PC-3 (cell line): ENCODE measurements around the gene PRSS16. TPM values are rescaled to one million over a fixed set of nuclear protein-coding genes. Genes with fewer than 3 reads are reported as not detected.

Experiments used
- ATAC-seq: fragments of 200-7000 bp; cut with Tn5 transposase; 2 replicates; pipeline ENCODE4 v1.9.1; 2020; ENCODE audit warnings: mild to moderate bottlenecking, moderate library complexity
- BruUV-seq: library from RNA; stranded (reverse); fragments of 400-500 nt; replicated peaks from 2 replicates; lab custom pipeline; 2021; lab: Mats Ljungman, UMichigan
- CTCF ChIA-PET: fragments of 300-600 bp; sonication (Branson Sonifier 250); formaldehyde crosslinking; loops from one replicate; lab custom pipeline; 2022; ENCODE audit warnings: antibody characterized with exemption; lab: Charles Lee
- POLR2A ChIA-PET: fragments of 300-600 bp; sonication (Branson Sonifier 250); formaldehyde crosslinking; loops from one replicate; lab custom pipeline; 2022; ENCODE audit warnings: antibody characterized with exemption; ENCODE audit not compliant: unreplicated experiment; lab: Charles Lee
- DNase-seq: peaks from one replicate; pipeline ENCODE4 v3.0.0-alpha.2; 2015
- H2AFZ ChIP-seq: fragments of 300-600 bp; sonication (generic); 2 replicates; pipeline ENCODE4 v1.6.0; 2016; ENCODE audit warnings: antibody characterized with exemption, low read length
- H3F3A ChIP-seq: fragments of 300-600 bp; sonication (generic); one replicate; pipeline ENCODE4 v1.6.0; 2017; ENCODE audit warnings: antibody characterized with exemption, low read length, control low read depth, mild to moderate bottlenecking; ENCODE audit not compliant: unreplicated experiment
- H3K27ac ChIP-seq: fragments of 300-600 bp; sonication (generic); 2 replicates; pipeline ENCODE4 v1.5.1; 2016; ENCODE audit warnings: mild to moderate bottlenecking, low read length
- H3K27me3 ChIP-seq: fragments of 300-600 bp; sonication (generic); 2 replicates; pipeline ENCODE4 v1.6.1; 2016; ENCODE audit warnings: low read length, mixed read lengths
- H3K36me3 ChIP-seq: fragments of 300-600 bp; sonication (generic); 2 replicates; pipeline ENCODE4 v1.6.1; 2016; ENCODE audit warnings: low read depth, mixed run types, low read length, mixed read lengths
- H3K4me1 ChIP-seq: fragments of 300-600 bp; sonication (generic); 2 replicates; pipeline ENCODE4 v1.5.1; 2016; ENCODE audit warnings: low read length; ENCODE audit not compliant: insufficient read depth
- H3K4me2 ChIP-seq: fragments of 300-600 bp; sonication (generic); 2 replicates; pipeline ENCODE4 v1.6.0; 2016; ENCODE audit warnings: low read length
- H3K4me3 ChIP-seq: fragments of 300-600 bp; sonication (generic); 2 replicates; pipeline ENCODE4 v1.5.1; 2016; ENCODE audit warnings: mild to moderate bottlenecking, low read length, mixed read lengths
- H3K79me2 ChIP-seq: fragments of 300-600 bp; sonication (generic); 2 replicates; pipeline ENCODE4 v1.6.1; 2017; ENCODE audit warnings: low read length, mixed read lengths
- H3K9ac ChIP-seq: fragments of 300-600 bp; sonication (generic); 2 replicates; pipeline ENCODE4 v1.6.0; 2016; ENCODE audit warnings: mild to moderate bottlenecking, low read length
- H3K9me2 ChIP-seq: fragments of 300-600 bp; sonication (generic); replicated peaks from 2 replicates; pipeline ENCODE4 v1.6.1; 2016; ENCODE audit warnings: mixed run types, low read length, mixed read lengths
- H3K9me3 ChIP-seq: fragments of 300-600 bp; sonication (generic); 2 replicates; pipeline ENCODE4 v1.6.1; 2016; ENCODE audit warnings: low read length, mixed read lengths
- H4K20me1 ChIP-seq: fragments of 300-600 bp; sonication (generic); 2 replicates; pipeline ENCODE4 v1.6.1; 2016; ENCODE audit warnings: low read length, mixed read lengths
- EZH2 ChIP-seq: fragments of 300-600 bp; sonication (generic); IDR thresholded peaks from one replicate; pipeline ENCODE4 v1.6.1; 2017; ENCODE audit warnings: antibody characterized with exemption, mild to moderate bottlenecking, low read length; ENCODE audit not compliant: unreplicated experiment
- EZH2phosphoT487 ChIP-seq: fragments of 300-600 bp; sonication (generic); IDR thresholded peaks from 2 replicates; pipeline ENCODE4 v1.6.1; 2018; ENCODE audit warnings: mild to moderate bottlenecking, antibody characterized with exemption, low read length, borderline replicate concordance
- intact Hi-C: fragments of 100-400 bp; cut with micrococcal nuclease; formaldehyde crosslinking; loops from 2 replicates; pipeline ENCODE4 v1.9.0; 2023
- total RNA-seq: library from RNA; depleted of rRNA; stranded (reverse); fragments of >200 nt; gene quantifications from 2 replicates; pipeline ENCODE4 v1.2.3, GENCODE V29; 2014
- TF ChIP-seq, protein P1 (sequence below): fragments of 300-600 bp; sonication (generic); conservative IDR thresholded peaks from 2 replicates; pipeline ENCODE4 v1.5.1; 2017; ENCODE audit warnings: antibody characterized with exemption, low read depth, mild to moderate bottlenecking, low read length

Gene PRSS16
- total RNA-seq, 1 experiment from 2014 or later: 7.3 TPM

DNA sequence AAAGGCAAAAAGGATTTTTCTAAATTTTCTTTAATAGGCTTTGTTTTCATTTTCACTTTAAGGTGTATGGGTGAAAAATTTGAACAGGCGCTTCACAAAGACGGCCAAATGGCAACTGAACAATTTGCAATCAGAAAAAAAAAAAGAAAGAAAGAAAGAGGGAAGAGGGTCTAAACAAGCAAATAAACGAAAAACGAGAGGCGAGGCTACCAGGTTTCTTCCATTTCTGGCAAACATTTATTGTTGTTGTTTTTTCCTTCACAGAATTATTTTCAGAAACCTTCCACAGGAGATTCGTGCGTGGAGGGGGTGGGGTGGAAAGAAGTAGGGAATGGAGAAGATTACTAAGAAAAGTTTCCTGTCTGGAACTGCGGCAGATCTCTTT is 40.2 kb downstream of the PRSS16 start:
- H3K4me1 ChIP-seq: peaks cover 7% of the 10 kb centered on the region
- H3K36me3 ChIP-seq: no peaks in the 10 kb centered on the region
- no peak overlapping the region for H3K27ac ChIP-seq
- no TSS peak for BruUV-seq
- H3K4me3 ChIP-seq: peak overlapping the region; percentile 73
- DNase-seq: no peak
- H2AFZ ChIP-seq: peak overlapping the region; percentile 87
- no peaks in the 10 kb centered on the region for H3K9me2 ChIP-seq
- ATAC-seq: no peak; the same call in 1 of the 2 replicates
- no peaks in the 10 kb centered on the region for H3K79me2 ChIP-seq
- peak overlapping the region; percentile 79 for H3K4me2 ChIP-seq
- intact Hi-C loops: no loop called here
- H3K27me3 ChIP-seq: no peaks in the 10 kb centered on the region
- TF ChIP-seq, protein P1, sequence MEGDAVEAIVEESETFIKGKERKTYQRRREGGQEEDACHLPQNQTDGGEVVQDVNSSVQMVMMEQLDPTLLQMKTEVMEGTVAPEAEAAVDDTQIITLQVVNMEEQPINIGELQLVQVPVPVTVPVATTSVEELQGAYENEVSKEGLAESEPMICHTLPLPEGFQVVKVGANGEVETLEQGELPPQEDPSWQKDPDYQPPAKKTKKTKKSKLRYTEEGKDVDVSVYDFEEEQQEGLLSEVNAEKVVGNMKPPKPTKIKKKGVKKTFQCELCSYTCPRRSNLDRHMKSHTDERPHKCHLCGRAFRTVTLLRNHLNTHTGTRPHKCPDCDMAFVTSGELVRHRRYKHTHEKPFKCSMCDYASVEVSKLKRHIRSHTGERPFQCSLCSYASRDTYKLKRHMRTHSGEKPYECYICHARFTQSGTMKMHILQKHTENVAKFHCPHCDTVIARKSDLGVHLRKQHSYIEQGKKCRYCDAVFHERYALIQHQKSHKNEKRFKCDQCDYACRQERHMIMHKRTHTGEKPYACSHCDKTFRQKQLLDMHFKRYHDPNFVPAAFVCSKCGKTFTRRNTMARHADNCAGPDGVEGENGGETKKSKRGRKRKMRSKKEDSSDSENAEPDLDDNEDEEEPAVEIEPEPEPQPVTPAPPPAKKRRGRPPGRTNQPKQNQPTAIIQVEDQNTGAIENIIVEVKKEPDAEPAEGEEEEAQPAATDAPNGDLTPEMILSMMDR: no peak
- TF ChIP-seq EZH2phosphoT487 (no peak), EZH2 (no peak)
- ChIA-PET POLR2A (no interaction called here), CTCF (no interaction called here)
- H4K20me1 ChIP-seq: no peaks in the 10 kb centered on the region
- no peaks in the 10 kb centered on the region for H3F3A ChIP-seq
- H3K9me3 ChIP-seq: no peaks in the 10 kb centered on the region
- peak overlapping the region; percentile 20; the same call in 1 of the 2 replicates for H3K9ac ChIP-seq

DNA sequence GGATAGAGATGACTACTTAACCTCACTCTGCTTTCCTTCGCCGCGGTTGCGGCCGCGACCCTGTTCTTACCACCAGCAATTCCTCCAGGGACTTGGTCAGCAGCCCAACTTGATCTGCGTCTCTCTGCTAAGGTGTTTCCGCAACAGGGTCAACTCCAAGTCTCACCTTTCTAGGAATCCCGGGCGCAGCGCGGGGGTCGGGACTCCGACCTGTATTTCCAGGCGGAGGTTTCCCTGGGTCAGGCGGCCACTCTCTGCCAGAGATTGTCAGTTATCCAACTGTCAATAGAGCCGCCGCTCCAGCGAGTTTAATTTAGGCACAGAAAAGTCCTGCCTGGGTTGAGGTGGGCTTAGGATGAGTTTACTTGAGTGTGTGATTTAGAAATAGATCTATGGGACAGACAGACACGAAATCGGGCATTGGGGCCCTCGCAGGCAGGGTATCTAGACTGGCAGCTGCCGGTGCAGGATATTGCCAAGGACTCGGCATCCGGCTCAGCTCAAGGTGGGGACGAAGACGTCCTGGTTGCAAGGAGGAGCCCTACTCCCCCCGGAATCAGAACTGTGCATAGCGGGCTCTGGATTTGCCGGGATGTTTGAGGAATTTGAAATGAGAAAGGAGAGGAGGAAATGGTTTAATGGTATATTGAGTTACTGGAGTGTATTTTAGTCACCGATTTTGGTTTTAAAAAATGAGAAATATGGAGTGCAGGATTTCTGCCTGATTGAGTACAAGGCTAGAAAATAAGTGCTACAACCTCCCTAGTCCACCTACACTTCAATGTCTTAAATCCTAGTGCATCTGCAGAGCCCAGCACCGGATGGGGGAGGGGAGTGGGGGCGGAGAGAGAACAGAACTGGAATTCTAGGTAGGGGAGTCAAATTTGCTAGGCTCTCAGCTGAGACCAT is 40.9 kb downstream of the PRSS16 start:
- Histone ChIP-seq H3K36me3 (no peaks in the 10 kb centered on the region), H3K79me2 (no peaks in the 10 kb centered on the region), H3K9ac (peak overlapping the region; percentile 20; the same call in 1 of the 2 replicates), H3K4me1 (peaks cover 7% of the 10 kb centered on the region), H3K9me3 (no peaks in the 10 kb centered on the region), H2AFZ (peak overlapping the region; percentile 87), H3K4me3 (peak overlapping the region; percentile 73), H3K27ac (no peak overlapping the region), H3K4me2 (peak overlapping the region; percentile 79), H3F3A (no peaks in the 10 kb centered on the region), H3K9me2 (no peaks in the 10 kb centered on the region), H4K20me1 (no peaks in the 10 kb centered on the region), H3K27me3 (no peaks in the 10 kb centered on the region)
- ChIA-PET CTCF (no interaction called here), POLR2A (no interaction called here)
- no peak for TF ChIP-seq EZH2phosphoT487
- TF ChIP-seq, protein P1: no peak
- no peak for TF ChIP-seq EZH2
- no TSS peak for BruUV-seq
- peak; percentile 84 for ATAC-seq
- peak; percentile 33 for DNase-seq
- intact Hi-C loops: no loop called here
